Effector CD4-positive, alpha-beta T cell (primary cell): ENCODE results near the gene SNX6.

Experiments
- DNase-seq: peaks from one replicate; pipeline ENCODE4 v3.0.0-alpha.2; 2020

SNX6 gene

DNA sequence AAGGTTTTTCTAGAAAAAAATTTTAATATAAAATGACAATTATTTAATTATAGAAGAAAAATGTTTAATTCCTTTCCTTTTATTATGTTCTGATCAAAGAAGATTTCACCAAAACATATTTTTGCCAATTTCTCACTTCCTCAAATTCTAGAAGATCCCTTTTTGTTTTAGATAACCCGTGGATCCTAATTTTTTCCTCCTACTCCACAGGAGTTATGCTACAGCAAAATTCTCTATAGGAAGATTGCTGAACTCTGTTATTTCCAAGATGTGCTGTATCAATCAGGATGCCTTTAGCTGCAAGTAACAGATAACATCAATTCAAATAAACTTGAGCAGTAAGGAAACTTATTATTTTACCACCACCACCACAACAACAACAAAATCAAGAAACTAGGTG lies 3.8 kb upstream of the SNX6 start:
- DNase-seq: no peak

DNA sequence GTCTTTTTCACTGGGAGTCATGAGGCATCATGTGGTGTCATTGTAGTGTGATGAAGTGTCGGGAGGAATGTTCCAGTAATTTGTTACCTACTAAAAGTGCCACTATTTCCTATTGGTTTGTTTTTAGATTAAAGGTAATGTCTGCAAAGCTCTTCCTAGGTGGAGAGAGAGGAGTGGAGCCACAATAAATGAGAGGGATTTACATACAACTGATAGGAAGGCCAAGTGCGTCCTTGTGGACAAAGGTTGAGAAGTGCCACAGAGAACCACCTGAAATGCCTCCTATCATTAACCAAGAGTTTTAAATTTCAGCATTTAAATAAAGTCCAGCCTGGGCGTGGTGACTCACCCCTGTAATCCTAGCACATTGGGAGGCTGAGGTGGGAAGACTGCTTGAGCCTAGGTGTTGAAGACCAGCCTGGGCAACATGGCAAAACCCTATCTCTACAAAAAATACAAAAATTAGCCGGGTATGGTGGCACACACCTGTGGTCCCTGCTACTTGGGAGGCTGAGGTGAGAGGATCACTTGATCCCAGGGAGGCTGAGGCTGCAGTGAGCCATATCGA lies 2.5 kb upstream of the SNX6 start:
- no peak for DNase-seq

GRCh38 chr14:34629344-34629656 lies 648 bp downstream of the SNX6 start:
- DNase-seq: no peak

DNA sequence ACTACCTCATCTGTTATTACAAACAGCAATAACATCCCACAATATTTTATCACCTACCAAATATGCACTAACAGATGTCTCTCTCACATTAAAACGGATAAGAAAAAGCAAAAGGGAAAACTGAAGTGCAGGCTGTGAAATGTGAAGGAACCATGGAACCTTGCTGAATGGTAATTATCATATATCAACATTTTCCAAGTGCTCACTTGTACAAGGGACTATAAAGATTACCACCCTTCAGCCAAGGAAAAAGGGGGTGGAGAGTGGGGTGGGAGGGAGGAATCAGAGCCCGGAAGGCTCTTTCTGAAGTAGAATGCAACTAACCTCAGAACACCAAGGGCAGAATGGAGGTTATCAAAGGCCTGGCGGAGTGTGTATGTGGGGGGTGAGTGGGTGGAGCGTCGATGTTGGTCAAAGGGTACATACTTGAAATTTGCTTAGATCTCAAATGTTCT lies 1.2 kb downstream of the SNX6 start:
- DNase-seq: peak; percentile 3

DNA sequence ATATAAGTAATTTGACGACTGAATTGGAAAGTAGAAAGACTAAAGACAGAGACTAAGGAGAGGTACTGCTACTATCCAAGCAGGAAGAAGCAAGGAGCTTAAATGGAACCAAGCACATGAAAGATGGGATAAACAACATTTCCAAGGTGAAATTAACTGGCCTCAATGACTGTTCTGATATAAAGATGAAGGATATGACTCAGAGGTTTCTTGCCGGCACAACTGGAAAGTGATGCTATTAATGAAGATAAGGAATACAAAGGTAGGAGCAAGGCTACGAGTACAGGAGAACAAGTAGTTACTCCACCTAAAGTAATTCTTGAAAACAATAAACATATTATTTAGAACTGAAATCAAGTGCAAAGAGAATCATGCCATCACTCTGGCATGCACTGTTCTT lies 6.4 kb downstream of the SNX6 start:
- no peak for DNase-seq

GRCh38 chr14:34620839-34621238 lies 9.1 kb downstream of the SNX6 start:
- DNase-seq: no peak

DNA sequence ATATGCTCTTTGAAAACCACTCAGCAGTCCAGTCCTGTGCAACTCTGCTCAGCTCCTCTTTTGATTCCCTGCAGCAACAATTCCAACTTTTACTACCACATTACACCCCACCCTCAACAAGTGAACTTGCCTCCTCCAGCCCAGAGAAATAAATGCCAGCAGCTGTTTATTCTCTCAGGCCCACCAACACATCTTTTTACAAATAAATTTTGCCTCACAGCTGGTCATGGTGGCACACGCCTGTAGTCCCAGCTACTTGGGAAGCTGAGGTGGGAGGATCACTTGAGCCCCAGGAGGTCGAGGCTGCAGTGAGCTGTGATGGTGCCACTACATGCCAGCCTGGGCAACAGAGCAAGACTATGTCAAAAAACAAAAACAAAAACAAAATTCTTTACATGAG lies 9.8 kb downstream of the SNX6 start:
- no peak for DNase-seq

DNA sequence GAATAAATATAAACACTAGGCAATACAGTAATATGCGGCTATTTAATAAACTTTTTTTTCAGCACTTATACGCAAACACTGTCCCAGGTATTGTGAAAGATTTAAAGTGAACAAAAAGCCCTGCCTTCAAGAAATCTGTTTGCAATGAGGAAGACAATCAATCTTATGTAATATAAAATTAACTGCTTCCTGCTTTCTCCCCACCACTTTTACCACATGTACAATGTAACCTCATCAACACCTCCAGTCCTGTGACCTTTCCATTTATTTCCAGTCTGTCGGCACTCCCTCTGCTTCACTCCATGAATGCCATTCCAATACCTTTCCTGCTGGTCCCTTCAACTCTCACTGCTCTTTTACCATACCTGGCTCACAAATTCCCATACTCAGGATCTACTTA lies 10.5 kb downstream of the SNX6 start:
- no peak for DNase-seq

DNA sequence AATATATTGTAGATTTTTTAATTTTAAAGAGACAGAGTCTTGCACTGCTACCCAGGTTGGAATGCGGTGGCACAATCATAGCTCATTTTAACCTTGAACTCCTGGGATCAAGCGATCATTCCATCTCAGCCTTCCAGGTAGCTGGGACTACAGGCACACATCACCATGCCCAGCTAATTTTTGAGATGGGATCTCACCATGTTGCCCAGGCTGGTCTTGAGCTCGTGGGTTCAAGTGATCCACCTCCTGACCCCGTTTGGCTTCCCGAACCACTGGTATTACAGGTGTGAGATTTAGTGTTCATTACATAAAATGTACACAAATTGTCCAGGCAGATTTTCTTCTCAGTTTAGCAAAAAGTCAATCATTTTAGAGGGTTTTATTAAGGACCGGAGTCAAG lies 13.6 kb downstream of the SNX6 start:
- DNase-seq: no peak

- DNase-seq: no peak
These were observed 14.4 kb downstream of the SNX6 start for GRCh38 chr14:34615507-34615906.

DNA sequence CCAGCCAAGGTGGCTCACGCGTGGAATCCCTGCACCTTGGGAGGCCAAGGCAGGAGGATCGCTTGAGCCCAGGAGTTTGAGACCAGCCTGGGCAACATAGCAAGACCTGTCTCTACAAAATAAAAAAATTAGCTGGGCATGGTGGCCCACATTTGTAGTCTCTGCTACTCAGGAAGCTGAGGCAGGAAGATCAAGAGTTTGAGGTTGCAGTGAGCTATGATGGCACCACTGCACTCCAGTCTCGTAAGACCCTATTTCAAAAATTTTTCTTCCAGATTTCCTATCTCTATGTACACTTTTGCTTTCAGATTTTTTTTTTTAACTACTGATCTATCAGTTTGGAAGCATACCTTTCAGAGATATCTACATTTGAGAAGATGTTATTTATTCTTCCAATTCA lies 15.3 kb downstream of the SNX6 start:
- DNase-seq: no peak

DNA sequence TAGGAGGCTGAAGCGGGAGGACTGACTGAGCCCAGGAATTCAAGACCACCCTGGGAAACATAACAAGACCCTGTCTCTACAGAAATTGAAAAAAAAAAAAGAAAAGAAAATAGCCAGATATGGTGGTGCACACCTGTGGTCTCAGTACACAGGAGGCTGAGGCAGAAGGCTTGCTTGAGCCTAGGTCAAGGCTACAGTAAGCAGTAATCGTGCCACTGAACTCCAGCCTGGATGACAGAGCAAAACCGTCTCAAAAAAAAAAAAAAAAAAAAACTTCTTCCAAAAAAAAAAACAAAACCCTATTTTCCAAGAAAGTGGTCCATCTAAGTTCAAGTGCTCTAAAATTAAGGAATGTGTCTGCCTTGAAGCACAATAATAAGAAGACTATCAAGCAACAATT lies 19.8 kb downstream of the SNX6 start:
- DNase-seq: no peak

GRCh38 chr14:34605461-34605860 lies 24.5 kb downstream of the SNX6 start:
- no peak for DNase-seq

GRCh38 chr14:34604995-34605394 lies 25.0 kb downstream of the SNX6 start:
- no peak for DNase-seq

- no peak for DNase-seq
These were observed 33.1 kb downstream of the SNX6 start for GRCh38 chr14:34596891-34597290.

GRCh38 chr14:34593740-34594375 lies 36.1 kb downstream of the SNX6 start:
- no peak for DNase-seq

DNA sequence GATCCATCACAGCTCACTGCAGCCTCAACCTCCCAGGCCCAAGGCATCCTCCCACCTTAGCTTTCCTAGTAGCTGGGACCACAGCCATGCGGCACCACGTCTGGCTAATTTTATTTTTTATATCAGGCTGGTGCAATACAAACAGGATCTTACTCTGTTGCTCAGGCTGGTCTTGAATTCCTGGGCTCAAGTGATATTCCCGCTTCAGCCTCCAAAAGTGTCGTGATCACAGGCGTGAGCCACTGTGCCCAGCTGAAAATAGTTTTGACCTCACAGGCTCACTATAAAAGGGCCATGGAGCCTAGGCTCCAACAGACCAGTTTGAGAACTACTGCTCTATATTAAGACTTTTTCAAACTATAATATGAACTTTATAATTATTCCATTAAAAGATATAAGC lies 37.3 kb downstream of the SNX6 start:
- no peak for DNase-seq

- no peak for DNase-seq
These were observed 46.4 kb downstream of the SNX6 start for GRCh38 chr14:34583525-34583924.

- DNase-seq: no peak
These were observed 47.7 kb downstream of the SNX6 start for GRCh38 chr14:34582117-34582680.

DNA sequence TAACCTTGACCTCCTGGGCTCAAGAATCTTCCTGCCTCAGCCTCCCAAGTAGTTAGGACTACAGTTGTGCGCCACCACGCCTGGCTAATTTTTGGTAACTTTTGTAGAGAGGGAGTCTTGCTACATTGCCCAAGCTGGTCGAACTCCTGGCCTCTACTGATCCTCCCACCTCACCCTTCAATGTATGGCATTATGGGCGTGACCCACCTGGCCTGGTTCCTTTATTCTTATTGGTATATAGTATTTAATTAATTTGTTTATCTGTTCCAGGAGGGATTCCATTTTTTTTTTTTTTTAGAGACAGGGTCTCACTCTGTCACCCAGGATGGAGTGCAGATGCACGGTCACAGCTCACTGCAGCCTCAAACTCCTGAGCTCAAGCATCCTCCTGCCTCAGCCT lies 49.6 kb downstream of the SNX6 start:
- DNase-seq: no peak

GRCh38 chr14:34571771-34572170 lies 58.2 kb downstream of the SNX6 start:
- no peak for DNase-seq

GRCh38 chr14:34569750-34570149 lies 60.2 kb downstream of the SNX6 start:
- DNase-seq: no peak

DNA sequence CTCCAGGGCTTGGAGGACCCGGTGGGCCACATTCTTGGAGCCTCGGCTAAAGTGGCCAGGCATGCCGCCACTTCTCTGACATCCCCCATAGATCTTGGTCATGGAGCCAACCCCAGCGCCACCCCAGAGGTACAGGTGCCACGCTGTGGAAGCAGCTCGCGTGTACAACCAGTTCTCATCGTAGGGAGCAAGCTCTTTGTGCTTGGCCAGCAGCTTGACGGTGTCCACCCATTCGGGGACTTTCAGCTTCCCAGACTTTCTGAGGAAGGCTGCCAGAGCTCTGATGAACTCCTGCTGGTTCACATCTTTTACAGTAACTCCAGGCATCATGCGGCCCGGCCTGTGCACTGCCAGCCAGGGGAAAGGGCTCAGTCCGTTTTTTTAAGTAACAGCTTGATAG lies 61.1 kb downstream of the SNX6 start:
- no peak for DNase-seq

DNA sequence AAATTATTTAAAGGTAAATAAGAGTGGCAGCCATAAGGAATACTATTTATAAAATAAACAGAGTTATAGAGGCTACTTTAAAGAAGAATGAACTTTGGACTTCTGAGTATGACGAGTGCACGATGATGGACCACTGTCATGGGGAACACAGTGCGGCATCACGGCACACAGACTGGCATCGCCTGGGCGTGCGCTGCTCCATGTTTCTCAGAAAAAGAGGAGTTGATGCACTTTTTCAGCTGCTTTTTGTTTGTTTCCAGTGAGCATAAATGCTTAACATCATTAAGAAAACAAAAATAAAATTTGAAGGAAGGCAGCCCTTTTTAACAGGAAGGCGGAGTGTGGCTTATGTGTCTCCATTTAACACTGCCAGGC lies 67.2 kb downstream of the SNX6 start:
- DNase-seq: no peak
